Activated CD4-positive, alpha-beta memory T cell treated with anti-CD3 and anti-CD28 coated beads, Interleukin-2, amount 10 ng/mL, durations not matched to agents 7 days and 5 days (primary cell): ENCODE measurements around the gene ADAMTSL3. TPM values are rescaled to one million over a fixed set of nuclear protein-coding genes. Genes with fewer than 3 reads are reported as not detected.
A peak's percentile ranks its signal among the peaks of the same experiment; 100 is the strongest.

Experiments
- CTCF ChIA-PET: fragments of 350-600 bp; sonication (Branson Sonifier 250); formaldehyde crosslinking; loops from one replicate; lab custom pipeline; 2021; ENCODE audit warnings: antibody characterized with exemption, inconsistent platforms; lab: Charles Lee
- POLR2A ChIA-PET: fragments of 350-600 bp; sonication (Branson Sonifier 250); formaldehyde crosslinking; loops from one replicate; lab custom pipeline; 2021; ENCODE audit warnings: antibody characterized with exemption; lab: Charles Lee
- DNase-seq: peaks from one replicate; pipeline ENCODE4 v3.0.0-alpha.2; 2020
- H3K27ac Mint-ChIP-seq: one replicate; pipeline ENCODE4 v1.8.0; 2021; ENCODE audit warnings: mild to moderate bottlenecking, mixed read lengths
- H3K27me3 Mint-ChIP-seq: one replicate; pipeline ENCODE4 v1.8.0; 2021; ENCODE audit warnings: mixed read lengths
- H3K36me3 Mint-ChIP-seq: one replicate; pipeline ENCODE4 v1.8.0; 2021; ENCODE audit warnings: low read depth, mixed read lengths
- H3K4me1 Mint-ChIP-seq: one replicate; pipeline ENCODE4 v1.8.0; 2021; ENCODE audit warnings: mixed read lengths
- H3K4me3 Mint-ChIP-seq: one replicate; pipeline ENCODE4 v1.8.0; 2021; ENCODE audit warnings: mild to moderate bottlenecking, mixed read lengths
- H3K9me3 Mint-ChIP-seq: one replicate; pipeline ENCODE4 v1.8.0; 2021; ENCODE audit warnings: mixed read lengths
- total RNA-seq, 2 experiments: library from RNA; stranded (reverse); gene quantifications; one replicate each; pipeline ENCODE4 v1.2.3, GENCODE V29; 2021

The ADAMTSL3 gene
- total RNA-seq, 2 experiments from 2014 or later, result not detected

GRCh38 chr15:83928392-83928734 is 274.4 kb downstream of the ADAMTSL3 start:
- no peak overlapping the region for H3K4me3 Mint-ChIP-seq
- H3K4me1 Mint-ChIP-seq, result peaks cover 23% of the 10 kb centered on the region
- H3K9me3 Mint-ChIP-seq, result peaks cover 2% of the 10 kb centered on the region
- CTCF ChIA-PET, result no interaction called here
- H3K27me3 Mint-ChIP-seq, result peaks cover 2% of the 10 kb centered on the region
- peak overlapping the region; percentile 61 for H3K27ac Mint-ChIP-seq
- POLR2A ChIA-PET, result interaction anchor here (1.2 kb wide), 1 partner anchor 10 kb away, joined by 3 read pairs; no protein-coding TSS in a partner anchor
- no peaks in the 10 kb centered on the region for H3K36me3 Mint-ChIP-seq
- DNase-seq, result no peak

- peaks cover 2% of the 10 kb centered on the region for H3K27me3 Mint-ChIP-seq
- CTCF ChIA-PET, result no interaction called here
- peak; percentile 18 for DNase-seq
- peaks cover 23% of the 10 kb centered on the region for H3K4me1 Mint-ChIP-seq
- H3K27ac Mint-ChIP-seq, result peak overlapping the region; percentile 58
- POLR2A ChIA-PET, result interaction anchor here (1.9 kb wide), 1 partner anchor 17 kb away, joined by 4 read pairs; no protein-coding TSS in a partner anchor
- no peaks in the 10 kb centered on the region for H3K36me3 Mint-ChIP-seq
- no peak overlapping the region for H3K4me3 Mint-ChIP-seq
- peaks cover 2% of the 10 kb centered on the region for H3K9me3 Mint-ChIP-seq
Measured at GRCh38 chr15:83928878-83929418, 275.0 kb downstream of the ADAMTSL3 start.

GRCh38 chr15:83929619-83930018 is 275.7 kb downstream of the ADAMTSL3 start:
- Mint-ChIP-seq H3K27me3 (peaks cover 2% of the 10 kb centered on the region), H3K36me3 (no peaks in the 10 kb centered on the region), H3K4me3 (no peak overlapping the region), H3K27ac (no peak overlapping the region), H3K4me1 (peaks cover 23% of the 10 kb centered on the region), H3K9me3 (peaks cover 3% of the 10 kb centered on the region)
- POLR2A ChIA-PET, result interaction anchor here (1.9 kb wide), 1 partner anchor 16 kb away, joined by 4 read pairs; no protein-coding TSS in a partner anchor
- CTCF ChIA-PET, result no interaction called here
- no peak for DNase-seq

- CTCF ChIA-PET, result no interaction called here
- Mint-ChIP-seq H3K36me3 (no peaks in the 10 kb centered on the region), H3K4me1 (peaks cover 23% of the 10 kb centered on the region), H3K4me3 (no peak overlapping the region), H3K27me3 (peaks cover 2% of the 10 kb centered on the region), H3K27ac (no peak overlapping the region), H3K9me3 (peaks cover 5% of the 10 kb centered on the region)
- no peak for DNase-seq
- POLR2A ChIA-PET, result interaction anchor here (1.9 kb wide), 1 partner anchor 15 kb away, joined by 4 read pairs; no protein-coding TSS in a partner anchor
Measured at GRCh38 chr15:83930392-83931212, 276.7 kb downstream of the ADAMTSL3 start.

- POLR2A ChIA-PET, result no interaction called here
- peaks cover 15% of the 10 kb centered on the region for H3K27me3 Mint-ChIP-seq
- no peaks in the 10 kb centered on the region for H3K36me3 Mint-ChIP-seq
- H3K27ac Mint-ChIP-seq, result no peak overlapping the region
- peaks cover 5% of the 10 kb centered on the region for H3K9me3 Mint-ChIP-seq
- H3K4me3 Mint-ChIP-seq, result no peak overlapping the region
- CTCF ChIA-PET, result no interaction called here
- H3K4me1 Mint-ChIP-seq, result no peaks in the 10 kb centered on the region
- DNase-seq, result no peak
Measured at GRCh38 chr15:83935774-83936173, 281.9 kb downstream of the ADAMTSL3 start.

GRCh38 chr15:83940136-83940535 is 286.2 kb downstream of the ADAMTSL3 start:
- CTCF ChIA-PET, result no interaction called here
- peaks cover 2% of the 10 kb centered on the region for H3K4me1 Mint-ChIP-seq
- H3K27me3 Mint-ChIP-seq, result peaks cover 16% of the 10 kb centered on the region
- no peak overlapping the region for H3K27ac Mint-ChIP-seq
- no peak for DNase-seq
- H3K36me3 Mint-ChIP-seq, result no peaks in the 10 kb centered on the region
- H3K9me3 Mint-ChIP-seq, result no peaks in the 10 kb centered on the region
- POLR2A ChIA-PET, result no interaction called here
- no peak overlapping the region for H3K4me3 Mint-ChIP-seq

- no peak overlapping the region for H3K27ac Mint-ChIP-seq
- H3K27me3 Mint-ChIP-seq, result peaks cover 10% of the 10 kb centered on the region
- ChIA-PET POLR2A (no interaction called here), CTCF (no interaction called here)
- H3K36me3 Mint-ChIP-seq, result no peaks in the 10 kb centered on the region
- H3K9me3 Mint-ChIP-seq, result no peaks in the 10 kb centered on the region
- no peak overlapping the region for H3K4me3 Mint-ChIP-seq
- DNase-seq, result no peak
- peaks cover 2% of the 10 kb centered on the region for H3K4me1 Mint-ChIP-seq
Measured at GRCh38 chr15:83943043-83943442, 289.1 kb downstream of the ADAMTSL3 start.

GRCh38 chr15:83943849-83944404 is 290.0 kb downstream of the ADAMTSL3 start:
- H3K36me3 Mint-ChIP-seq, result no peaks in the 10 kb centered on the region
- no peak overlapping the region for H3K27ac Mint-ChIP-seq
- ChIA-PET CTCF (no interaction called here), POLR2A (no interaction called here)
- H3K27me3 Mint-ChIP-seq, result peaks cover 6% of the 10 kb centered on the region
- no peaks in the 10 kb centered on the region for H3K9me3 Mint-ChIP-seq
- H3K4me1 Mint-ChIP-seq, result peaks cover 2% of the 10 kb centered on the region
- DNase-seq, result no peak
- H3K4me3 Mint-ChIP-seq, result no peak overlapping the region

- POLR2A ChIA-PET, result no interaction called here
- no peak overlapping the region for H3K4me3 Mint-ChIP-seq
- H3K36me3 Mint-ChIP-seq, result no peaks in the 10 kb centered on the region
- peaks cover 2% of the 10 kb centered on the region for H3K4me1 Mint-ChIP-seq
- CTCF ChIA-PET, result no interaction called here
- H3K27ac Mint-ChIP-seq, result no peak overlapping the region
- H3K27me3 Mint-ChIP-seq, result peaks cover 13% of the 10 kb centered on the region
- no peak for DNase-seq
- peaks cover 5% of the 10 kb centered on the region for H3K9me3 Mint-ChIP-seq
Measured at GRCh38 chr15:83947156-83947555, 293.2 kb downstream of the ADAMTSL3 start.

GRCh38 chr15:83954506-83954905 is 300.6 kb downstream of the ADAMTSL3 start:
- CTCF ChIA-PET, result no interaction called here
- no peak for DNase-seq
- peaks cover 1% of the 10 kb centered on the region for H3K9me3 Mint-ChIP-seq
- H3K4me1 Mint-ChIP-seq, result no peaks in the 10 kb centered on the region
- H3K4me3 Mint-ChIP-seq, result no peak overlapping the region
- peaks cover 9% of the 10 kb centered on the region for H3K27me3 Mint-ChIP-seq
- H3K27ac Mint-ChIP-seq, result no peak overlapping the region
- no peaks in the 10 kb centered on the region for H3K36me3 Mint-ChIP-seq
- POLR2A ChIA-PET, result no interaction called here

GRCh38 chr15:83955806-83956265 is 301.9 kb downstream of the ADAMTSL3 start:
- H3K4me3 Mint-ChIP-seq, result no peak overlapping the region
- H3K27ac Mint-ChIP-seq, result no peak overlapping the region
- ChIA-PET CTCF (no interaction called here), POLR2A (no interaction called here)
- H3K36me3 Mint-ChIP-seq, result no peaks in the 10 kb centered on the region
- DNase-seq, result no peak
- peaks cover 1% of the 10 kb centered on the region for H3K9me3 Mint-ChIP-seq
- no peaks in the 10 kb centered on the region for H3K4me1 Mint-ChIP-seq
- H3K27me3 Mint-ChIP-seq, result peaks cover 8% of the 10 kb centered on the region

GRCh38 chr15:83956887-83957286 is 303.0 kb downstream of the ADAMTSL3 start:
- peaks cover 2% of the 10 kb centered on the region for H3K27me3 Mint-ChIP-seq
- no peaks in the 10 kb centered on the region for H3K36me3 Mint-ChIP-seq
- no peak overlapping the region for H3K4me3 Mint-ChIP-seq
- DNase-seq, result no peak
- no peaks in the 10 kb centered on the region for H3K4me1 Mint-ChIP-seq
- ChIA-PET CTCF (no interaction called here), POLR2A (no interaction called here)
- H3K27ac Mint-ChIP-seq, result no peak overlapping the region
- no peaks in the 10 kb centered on the region for H3K9me3 Mint-ChIP-seq

- Mint-ChIP-seq H3K4me1 (no peaks in the 10 kb centered on the region), H3K9me3 (no peaks in the 10 kb centered on the region), H3K36me3 (no peaks in the 10 kb centered on the region), H3K4me3 (no peak overlapping the region), H3K27ac (no peak overlapping the region), H3K27me3 (no peaks in the 10 kb centered on the region)
- ChIA-PET POLR2A (no interaction called here), CTCF (no interaction called here)
- no peak for DNase-seq
Measured at GRCh38 chr15:83959477-83959876, 305.6 kb downstream of the ADAMTSL3 start.
